Uterus (tissue), 2 donors: ENCODE measurements around the gene KIRREL3.

Source experiments
- POLR2A ChIP-seq, 2 donors: fragments of 450-650 bp; IDR thresholded peaks; one replicate each; pipeline ENCODE4 v1.6.1; 2016; ENCODE audit warnings: antibody characterized with exemption in 2 of 2, mild to moderate bottlenecking in 1 of 2, moderate library complexity in 1 of 2
- TF ChIP-seq, protein P1 (sequence below), 4 experiments: fragments of 200-600 bp in 2 of 4; fragments of 450-650 bp in 2 of 4; sonication (generic) in 2 of 4; IDR thresholded peaks; one replicate each; pipeline ENCODE4 v1.5.1; 2016 to 2019; ENCODE audit warnings: antibody characterized with exemption in 4 of 4, mild to moderate bottlenecking in 2 of 4, moderate library complexity in 1 of 4

DNA sequence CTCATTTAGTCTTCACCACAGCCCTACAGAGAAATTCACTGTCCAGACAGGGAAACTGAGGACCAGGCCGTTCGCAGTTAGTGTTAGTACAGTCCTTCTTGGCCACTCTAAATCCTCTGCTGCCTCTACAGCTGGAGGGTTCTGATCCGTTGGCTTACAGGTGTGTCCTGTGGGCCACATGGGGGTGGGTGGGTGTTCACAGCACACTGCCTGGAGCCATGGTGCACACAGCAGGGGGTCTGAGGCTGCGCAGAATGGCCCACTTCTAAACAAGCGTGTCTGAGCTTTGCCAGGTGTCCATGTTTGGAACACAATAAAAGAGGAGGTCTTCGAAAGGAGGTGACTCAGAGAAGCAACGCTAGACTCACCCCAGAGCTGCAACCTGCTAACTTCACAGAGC, 396.1 kb downstream of the KIRREL3 start:
- TF ChIP-seq, protein P1, sequence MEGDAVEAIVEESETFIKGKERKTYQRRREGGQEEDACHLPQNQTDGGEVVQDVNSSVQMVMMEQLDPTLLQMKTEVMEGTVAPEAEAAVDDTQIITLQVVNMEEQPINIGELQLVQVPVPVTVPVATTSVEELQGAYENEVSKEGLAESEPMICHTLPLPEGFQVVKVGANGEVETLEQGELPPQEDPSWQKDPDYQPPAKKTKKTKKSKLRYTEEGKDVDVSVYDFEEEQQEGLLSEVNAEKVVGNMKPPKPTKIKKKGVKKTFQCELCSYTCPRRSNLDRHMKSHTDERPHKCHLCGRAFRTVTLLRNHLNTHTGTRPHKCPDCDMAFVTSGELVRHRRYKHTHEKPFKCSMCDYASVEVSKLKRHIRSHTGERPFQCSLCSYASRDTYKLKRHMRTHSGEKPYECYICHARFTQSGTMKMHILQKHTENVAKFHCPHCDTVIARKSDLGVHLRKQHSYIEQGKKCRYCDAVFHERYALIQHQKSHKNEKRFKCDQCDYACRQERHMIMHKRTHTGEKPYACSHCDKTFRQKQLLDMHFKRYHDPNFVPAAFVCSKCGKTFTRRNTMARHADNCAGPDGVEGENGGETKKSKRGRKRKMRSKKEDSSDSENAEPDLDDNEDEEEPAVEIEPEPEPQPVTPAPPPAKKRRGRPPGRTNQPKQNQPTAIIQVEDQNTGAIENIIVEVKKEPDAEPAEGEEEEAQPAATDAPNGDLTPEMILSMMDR (IDR thresholded peaks at IDR 0.05) = no peak
- TF ChIP-seq POLR2A (IDR thresholded peaks at IDR 0.05) = no peak
